SHP77 (cell line): ENCODE results near the gene ANKRD36.
"Not testable (repeated sequence)": the region's sequence is repeated elsewhere in the genome, so short reads cannot be mapped to it uniquely, and the experiment has no call there.

Experiments
- DNase-seq, 2 experiments: peaks; one replicate each; lab custom pipeline; 2025; lab: John Stamatoyannopoulos, UW

ANKRD36 gene

DNA sequence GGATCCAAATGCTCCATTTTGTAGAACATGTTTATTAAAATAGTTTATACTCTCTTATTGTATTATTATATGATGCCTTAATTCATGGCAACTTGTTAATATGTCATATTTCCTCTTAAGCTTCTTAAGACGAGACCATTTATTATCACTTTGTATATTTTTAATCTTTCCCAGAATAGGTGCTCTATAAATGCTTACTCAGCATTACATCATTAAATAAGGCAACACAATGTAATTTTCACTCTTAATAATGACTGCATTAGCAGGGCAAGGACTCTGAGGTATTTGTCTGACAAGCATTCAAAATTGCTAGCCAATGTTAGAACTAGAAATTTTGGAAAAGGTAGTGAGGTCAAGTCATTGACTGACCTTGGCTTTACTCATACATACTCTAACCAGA is 180.7 kb downstream of the ANKRD36 start:
- not testable (repeated sequence) for DNase-seq
